Hepatocyte (in vitro differentiated cells): Measurements from ENCODE around the gene OR2A1.
"Not testable (repeated sequence)": the region's sequence is repeated elsewhere in the genome, so short reads cannot be mapped to it uniquely, and the experiment has no call there.

Experiments
- CTCF ChIP-seq: fragments of 200-600 bp; sonication (generic); IDR thresholded peaks from 2 replicates; pipeline ENCODE4 v1.5.1; 2016; ENCODE audit warnings: antibody characterized with exemption, mild to moderate bottlenecking; ENCODE audit not compliant: poor library complexity
- EZH2 ChIP-seq: fragments of 200-600 bp; sonication (generic); IDR thresholded peaks from 2 replicates; pipeline ENCODE4 v1.6.1; 2016; ENCODE audit warnings: antibody characterized with exemption, mild to moderate bottlenecking, borderline replicate concordance

- not testable (repeated sequence) for TF ChIP-seq CTCF, EZH2
Observed at GRCh38 chr7:144367250-144367649, 55.0 kb downstream of the OR2A1 start.
